ENCODE data around the gene NTF4. TPM values are rescaled to one million over a fixed set of nuclear protein-coding genes. Genes with fewer than 3 reads are reported as not detected.

The NTF4 gene
- polyA plus RNA-seq, 6 donors from 2014 or later: not detected

GRCh38 chr19:49102303-49102702 is 37.7 kb upstream of the NTF4 start:
- H3K9me3 Mint-ChIP-seq: no peaks in the 10 kb centered on the region
- H3K27ac Mint-ChIP-seq: peak overlapping the region in 2 of 6 donors; percentile 51 to 65
- no peak for DNase-seq
- no peak overlapping the region for H3K4me3 Mint-ChIP-seq
- H3K27me3 Mint-ChIP-seq: no peaks in the 10 kb centered on the region
- H3K36me3 Mint-ChIP-seq: peaks cover 7 to 29% of the 10 kb centered on the region in 2 donors
- peaks cover 27 to 37% (median 34%) of the 10 kb centered on the region in 3 donors for H3K4me1 Mint-ChIP-seq
- no peak for ATAC-seq (ENCODE audit: low read depth in 2 of 2)

- Mint-ChIP-seq H3K27ac (no peak overlapping the region), H3K27me3 (no peaks in the 10 kb centered on the region), H3K4me3 (no peak overlapping the region), H3K36me3 (peaks cover 0 to 20% of the 10 kb centered on the region in 2 donors), H3K9me3 (no peaks in the 10 kb centered on the region), H3K4me1 (peaks cover 25 to 27% (median 26%) of the 10 kb centered on the region in 3 donors)
- no peak for DNase-seq
- no peak for ATAC-seq (ENCODE audit: low read depth in 2 of 2)
These were observed 36.5 kb upstream of the NTF4 start for GRCh38 chr19:49101160-49101559.

- no peak overlapping the region for H3K4me3 Mint-ChIP-seq
- DNase-seq: no peak
- H3K4me1 Mint-ChIP-seq: peaks cover 18 to 27% (median 21%) of the 10 kb centered on the region in 3 donors
- H3K9me3 Mint-ChIP-seq: no peaks in the 10 kb centered on the region
- H3K36me3 Mint-ChIP-seq: peaks cover 0 to 11% of the 10 kb centered on the region in 2 donors
- no peak overlapping the region for H3K27ac Mint-ChIP-seq
- no peak for ATAC-seq (ENCODE audit: low read depth in 2 of 2)
- H3K27me3 Mint-ChIP-seq: no peaks in the 10 kb centered on the region
These were observed 34.2 kb upstream of the NTF4 start for GRCh38 chr19:49098795-49099194.

- Mint-ChIP-seq H3K27ac (peak overlapping the region in 1 of 6 donors; percentile 49), H3K27me3 (no peaks in the 10 kb centered on the region)
These were observed 33.1 kb upstream of the NTF4 start for GRCh38 chr19:49097453-49098288.

GRCh38 chr19:49094505-49095482 is 30.2 kb upstream of the NTF4 start:
- Mint-ChIP-seq H3K27me3 (no peaks in the 10 kb centered on the region), H3K27ac (peak overlapping the region in 2 of 6 donors; percentile 54 to 87), H3K4me1 (peaks cover 15 to 27% (median 16%) of the 10 kb centered on the region in 3 donors), H3K9me3 (no peaks in the 10 kb centered on the region), H3K36me3 (peaks cover 0 to 7% of the 10 kb centered on the region in 2 donors), H3K4me3 (no peak overlapping the region)
- ATAC-seq (ENCODE audit: low read depth in 2 of 2): no peak
- DNase-seq: no peak

More at GRCh38 chr19:49097453-49098288, 33.1 kb upstream of the NTF4 start:
- Mint-ChIP-seq H3K36me3 (peaks cover 0 to 11% of the 10 kb centered on the region in 2 donors), H3K4me1 (peaks cover 16 to 22% (median 22%) of the 10 kb centered on the region in 3 donors), H3K9me3 (no peaks in the 10 kb centered on the region), H3K4me3 (peak overlapping the region in 2 of 8 donors; percentile 36 to 47)
- DNase-seq (peak; percentile 73), ATAC-seq (ENCODE audit: low read depth in 2 of 2) (peak; percentile 83 to 95)

GRCh38 chr19:49092686-49093085 is 28.1 kb upstream of the NTF4 start:
- no peak for ATAC-seq (ENCODE audit: low read depth in 2 of 2)
- Mint-ChIP-seq H3K4me3 (no peak overlapping the region), H3K4me1 (peaks cover 16 to 34% (median 25%) of the 10 kb centered on the region in 3 donors), H3K27ac (no peak overlapping the region), H3K9me3 (no peaks in the 10 kb centered on the region), H3K36me3 (peaks cover 0 to 9% of the 10 kb centered on the region in 2 donors), H3K27me3 (no peaks in the 10 kb centered on the region)
- DNase-seq: no peak

GRCh38 chr19:49091391-49092038 is 26.9 kb upstream of the NTF4 start:
- Mint-ChIP-seq H3K27ac (no peak overlapping the region), H3K36me3 (peaks cover 6 to 15% of the 10 kb centered on the region in 2 donors), H3K27me3 (no peaks in the 10 kb centered on the region), H3K4me3 (peak overlapping the region in 2 of 8 donors; percentile 51 to 53), H3K4me1 (peaks cover 23 to 39% (median 36%) of the 10 kb centered on the region in 3 donors), H3K9me3 (no peaks in the 10 kb centered on the region)
- ATAC-seq (ENCODE audit: low read depth in 2 of 2) (no peak), DNase-seq (no peak)

GRCh38 chr19:49086296-49086695 is 21.7 kb upstream of the NTF4 start:
- ATAC-seq (ENCODE audit: low read depth in 2 of 2): no peak
- Mint-ChIP-seq H3K27ac (peak overlapping the region; percentile 88 to 99 (median 95)), H3K4me1 (peaks cover 23 to 46% (median 39%) of the 10 kb centered on the region in 3 donors), H3K36me3 (peaks cover 6 to 7% of the 10 kb centered on the region in 2 donors), H3K9me3 (no peaks in the 10 kb centered on the region), H3K27me3 (peaks cover 0 to 9% (median 0%) of the 10 kb centered on the region in 3 donors), H3K4me3 (peak overlapping the region; percentile 91 to 97 (median 96))
- DNase-seq: no peak

GRCh38 chr19:49085868-49086232 is 21.2 kb upstream of the NTF4 start:
- peaks cover 0 to 11% (median 0%) of the 10 kb centered on the region in 3 donors for H3K27me3 Mint-ChIP-seq
- peaks cover 23 to 45% (median 39%) of the 10 kb centered on the region in 3 donors for H3K4me1 Mint-ChIP-seq
- ATAC-seq (ENCODE audit: low read depth in 2 of 2) (no peak), DNase-seq (no peak)
- H3K27ac Mint-ChIP-seq: peak overlapping the region; percentile 88 to 99 (median 95)
- peaks cover 6 to 7% of the 10 kb centered on the region in 2 donors for H3K36me3 Mint-ChIP-seq
- H3K4me3 Mint-ChIP-seq: peak overlapping the region; percentile 91 to 97 (median 96)
- H3K9me3 Mint-ChIP-seq: no peaks in the 10 kb centered on the region

GRCh38 chr19:49085020-49085867 is 20.6 kb upstream of the NTF4 start, which contains the start of gene SNRNP70:
TSS of gene SNRNP70 (plus strand) at chr19:49085451. CDS start at chr19:49086415, 964 bp downstream.
- Mint-ChIP-seq H3K4me3 (peak within 1 kb of the TSS; percentile 91 to 97 (median 96)), H3K27ac (peak within 1 kb of the TSS; percentile 88 to 99 (median 95)), H3K4me1 (peaks cover 20 to 41% (median 39%) of the 10 kb centered on the region in 3 donors), H3K27me3 (peaks cover 0 to 11% (median 2%) of the 10 kb centered on the region in 3 donors), H3K36me3 (peaks cover 6 to 7% of the 10 kb centered on the region in 2 donors), H3K9me3 (no peaks in the 10 kb centered on the region)
- ATAC-seq (ENCODE audit: low read depth in 2 of 2): peak; percentile 86 to 87
- peak; percentile 100 for DNase-seq

GRCh38 chr19:49084206-49085019 is 19.8 kb upstream of the NTF4 start:
- Mint-ChIP-seq H3K27me3 (peaks cover 0 to 11% (median 5%) of the 10 kb centered on the region in 3 donors), H3K36me3 (peaks cover 6 to 7% of the 10 kb centered on the region in 2 donors)
- no peak for DNase-seq

More at GRCh38 chr19:49084206-49085019, 19.8 kb upstream of the NTF4 start:
- Mint-ChIP-seq H3K9me3 (no peaks in the 10 kb centered on the region), H3K4me3 (peak overlapping the region; percentile 91 to 97 (median 96)), H3K4me1 (peaks cover 18 to 39% (median 39%) of the 10 kb centered on the region in 3 donors), H3K27ac (peak overlapping the region; percentile 76 to 99 (median 94))
- ATAC-seq (ENCODE audit: low read depth in 2 of 2): no peak

All from naive B cell (primary cell).